ENCODE results near the gene WNK1. TPM values are rescaled to one million over a fixed set of nuclear protein-coding genes. Genes with fewer than 3 reads are reported as not detected.

Gene WNK1
- total RNA-seq, 1 experiment from 2014 or later: 117 TPM

- Histone ChIP-seq H2BK15ac (ENCODE audit: low read depth, low read length) (no peak overlapping the region), H3K23me2 (ENCODE audit: insufficient read length, low read depth, low read length, poor library complexity, severe bottlenecking) (no peaks in the 10 kb centered on the region), H3K56ac (ENCODE audit: insufficient read length, low read depth, low read length) (no peak overlapping the region), H3K4ac (ENCODE audit: low read depth, low read length) (no peak overlapping the region), H2BK12ac (ENCODE audit: insufficient read length, low read depth, low read length) (no peak overlapping the region), H4K5ac (ENCODE audit: insufficient read length, low read depth, low read length) (no peak overlapping the region), H3K9ac (ENCODE audit: extremely low read depth, insufficient read length, low read length) (no peak overlapping the region), H2BK120ac (ENCODE audit: low read depth, low read length, poor library complexity, severe bottlenecking) (no peak overlapping the region), H2AK5ac (ENCODE audit: insufficient read length, low read length) (no peak overlapping the region), H3K23ac (ENCODE audit: insufficient read length, low read depth, low read length) (no peak overlapping the region), H3K4me1 (ENCODE audit: insufficient read depth, low read length) (no peaks in the 10 kb centered on the region), H3T11ph (ENCODE audit: low read length) (no peak overlapping the region), H3K9me3 (ENCODE audit: control insufficient read depth, low read depth, low read length) (no peaks in the 10 kb centered on the region), H3K4me2 (ENCODE audit: insufficient read depth, insufficient read length, low read length) (no peak overlapping the region), H2BK5ac (ENCODE audit: insufficient read length, low read length) (no peak overlapping the region), H3K79me1 (ENCODE audit: insufficient read depth, low read depth, low read length, poor library complexity, severe bottlenecking) (peaks cover 2% of the 10 kb centered on the region), H4K91ac (ENCODE audit: insufficient read length, low read depth, low read length) (no peak overlapping the region), H3K18ac (ENCODE audit: insufficient read length, low read depth, low read length) (no peak overlapping the region), H3K79me2 (ENCODE audit: insufficient read depth, low read length) (no peaks in the 10 kb centered on the region), H3K27ac (ENCODE audit: insufficient read length, low read depth, low read length) (no peak overlapping the region), H3K14ac (ENCODE audit: insufficient read depth, low read length) (no peak overlapping the region), H3K27me3 (ENCODE audit: insufficient read depth, low read length) (no peaks in the 10 kb centered on the region), H2AFZ (ENCODE audit: low read length) (no peak overlapping the region), H2BK20ac (ENCODE audit: low read depth, low read length, poor library complexity, severe bottlenecking) (no peak overlapping the region), H4K20me1 (ENCODE audit: control insufficient read depth, insufficient read depth, insufficient read length) (no peaks in the 10 kb centered on the region), H4K8ac (replicated peaks; ENCODE audit: insufficient read length, low read depth, low read length) (no peak overlapping the region)
- TF ChIP-seq CTCF (conservative IDR thresholded peaks at IDR 0.05): no peak
- Mint-ChIP-seq H3K27ac (no peak overlapping the region; a peak in 1 of 7 replicates), H3K36me3 (ENCODE audit: insufficient read depth in 1 of 3, low read depth in 3 of 3) (peaks cover 4 to 19% (median 6%) of the 10 kb centered on the region in 3 experiments; a peak in 6 of 7 replicates), H3K4me3 (no peak overlapping the region), H3K27me3 (ENCODE audit: low read depth) (no peaks in the 10 kb centered on the region), H3K4me1 (no peaks in the 10 kb centered on the region), H3K9me3 (no peaks in the 10 kb centered on the region)
- DNase-seq: no peak
- no CpG with 5 or more reads among the region's 3 CpGs for WGBS (ENCODE audit: extremely low coverage, insufficient read length, low lambda C conversion rate)
Observed at GRCh38 chr12:835754-836518, 83.6 kb downstream of the WNK1 start.

All from H9 (cell line).